IMR-90 (cell line): ENCODE data around the gene CTBP2. TPM values are rescaled to one million over a fixed set of nuclear protein-coding genes. Genes with fewer than 3 reads are reported as not detected.

Experiments
- ATAC-seq: fragments of 200-7000 bp; cut with Tn5 transposase; 2 replicates; pipeline ENCODE4 v1.9.1; 2020; ENCODE audit warnings: low read depth, mild to moderate bottlenecking, moderate library complexity
- BruUV-seq: library from RNA; stranded (reverse); fragments of 400-500 nt; replicated peaks from 2 replicates; lab custom pipeline; 2021; lab: Mats Ljungman, UMichigan
- CTCF ChIA-PET: fragments of 300-600 bp; formaldehyde crosslinking; extraction: SDS; loops from one replicate; lab custom pipeline; 2021; ENCODE audit warnings: antibody characterized with exemption; lab: Yijun Ruan, JAX
- POLR2A ChIA-PET: fragments of 300-600 bp; sonication (Branson Sonifier 250); formaldehyde crosslinking; loops from one replicate; lab custom pipeline; 2022; ENCODE audit warnings: antibody characterized with exemption; ENCODE audit not compliant: unreplicated experiment; lab: Charles Lee
- DNase-seq: peaks from one replicate; pipeline ENCODE4 v3.0.0; 2013
- H2AFZ ChIP-seq: replicated peaks from 2 replicates; pipeline ENCODE3; 2013; ENCODE audit warnings: low read length, mild to moderate bottlenecking; ENCODE audit not compliant: poor library complexity
- H2AK5ac ChIP-seq: 2 replicates; pipeline ENCODE4 v1.6.1; 2013; ENCODE audit warnings: low read depth, low read length, inconsistent platforms
- H2AK9ac ChIP-seq: replicated peaks from 2 replicates; pipeline ENCODE3; 2013; ENCODE audit warnings: mild to moderate bottlenecking, low read depth, low read length, moderate library complexity; ENCODE audit not compliant: poor library complexity
- H2BK120ac ChIP-seq: 2 replicates; pipeline ENCODE4 v1.6.1; 2013; ENCODE audit warnings: low read depth, low read length, inconsistent platforms
- H2BK15ac ChIP-seq: 3 replicates; pipeline ENCODE4 v1.6.1; 2013; ENCODE audit warnings: low read depth, low read length, inconsistent platforms
- H2BK20ac ChIP-seq: 2 replicates; pipeline ENCODE4 v1.6.1; 2013; ENCODE audit warnings: low read depth, mild to moderate bottlenecking, inconsistent platforms, low read length, moderate library complexity
- H2BK5ac ChIP-seq: 2 replicates; pipeline ENCODE4 v1.6.1; 2013; ENCODE audit warnings: mild to moderate bottlenecking, low read depth, low read length, inconsistent platforms; ENCODE audit not compliant: poor library complexity, severe bottlenecking
- H3K14ac ChIP-seq: replicated peaks from 2 replicates; pipeline ENCODE4 v1.6.1; 2013; ENCODE audit warnings: low read depth, low read length, inconsistent platforms
- H3K18ac ChIP-seq: 2 replicates; pipeline ENCODE4 v1.6.1; 2013; ENCODE audit warnings: low read depth, low read length, control low read depth
- H3K23ac ChIP-seq: 2 replicates; pipeline ENCODE4 v1.6.1; 2013; ENCODE audit warnings: low read depth, low read length, inconsistent platforms
- H3K27ac ChIP-seq: 2 replicates; pipeline ENCODE4 v1.5.1; 2013; ENCODE audit warnings: mild to moderate bottlenecking, control low read depth, low read length; ENCODE audit not compliant: insufficient read depth
- H3K27me3 ChIP-seq: 2 replicates; pipeline ENCODE4 v1.6.1; 2013; ENCODE audit warnings: low read length; ENCODE audit not compliant: control insufficient read depth, insufficient read depth
- H3K36me3 ChIP-seq: 2 replicates; pipeline ENCODE4 v1.6.1; 2013; ENCODE audit warnings: low read length, mixed read lengths; ENCODE audit not compliant: control insufficient read depth, insufficient read depth
- H3K4ac ChIP-seq: 2 replicates; pipeline ENCODE4 v1.6.1; 2013; ENCODE audit warnings: low read depth, low read length, inconsistent platforms
- H3K4me1 ChIP-seq: 2 replicates; pipeline ENCODE4 v1.6.1; 2013; ENCODE audit warnings: low read length, mixed read lengths; ENCODE audit not compliant: control insufficient read depth, insufficient read depth
- H3K4me2 ChIP-seq: 2 replicates; pipeline ENCODE4 v1.6.1; 2013; ENCODE audit warnings: low read depth, mild to moderate bottlenecking, control low read depth, low read length, moderate library complexity
- H3K4me3 ChIP-seq: 2 replicates; pipeline ENCODE4 v1.5.1; 2013; ENCODE audit warnings: low read depth, mild to moderate bottlenecking, control low read depth, low read length, moderate library complexity; ENCODE audit not compliant: insufficient read depth
- H3K56ac ChIP-seq: 2 replicates; pipeline ENCODE4 v1.6.1; 2013; ENCODE audit warnings: low read length, inconsistent platforms; ENCODE audit not compliant: insufficient read depth; ENCODE audit errors: extremely low read depth
- H3K79me1 ChIP-seq, 2 experiments: 2 replicates each; pipeline ENCODE4 v1.6.1; 2013; ENCODE audit warnings: low read length in 2 of 2, inconsistent platforms in 1 of 2, low read depth in 1 of 2
- H3K9ac ChIP-seq: 2 replicates; pipeline ENCODE4 v1.6.1; 2013; ENCODE audit warnings: low read depth, low read length, control low read depth
- H3K9me1 ChIP-seq: 2 replicates; pipeline ENCODE4 v1.6.1; 2013; ENCODE audit warnings: low read length, inconsistent platforms; ENCODE audit not compliant: insufficient read depth
- H3K9me3 ChIP-seq: 2 replicates; pipeline ENCODE4 v1.6.1; 2013; ENCODE audit warnings: low read length; ENCODE audit not compliant: control insufficient read depth, insufficient read depth
- H4K20me1 ChIP-seq: 2 replicates; pipeline ENCODE4 v1.6.1; 2013; ENCODE audit warnings: low read length, inconsistent platforms; ENCODE audit not compliant: insufficient read depth
- H4K5ac ChIP-seq: 2 replicates; pipeline ENCODE4 v1.6.1; 2013; ENCODE audit warnings: mild to moderate bottlenecking, low read depth, low read length, control low read depth
- H4K8ac ChIP-seq, 2 experiments: 2 replicates each; pipeline ENCODE4 v1.6.1; 2013; ENCODE audit warnings: low read depth in 2 of 2, low read length in 2 of 2, control low read depth in 1 of 2, inconsistent platforms in 1 of 2
- H4K91ac ChIP-seq: 2 replicates; pipeline ENCODE4 v1.6.1; 2013; ENCODE audit warnings: low read depth, low read length, inconsistent platforms; ENCODE audit not compliant: insufficient read depth
- BHLHE40 ChIP-seq: fragments of 150-350 bp; IDR thresholded peaks from 2 replicates; pipeline ENCODE4 v1.6.1; 2016; ENCODE audit warnings: mild to moderate bottlenecking, low read depth, low read length
- CHD1 ChIP-seq: IDR thresholded peaks from 2 replicates; pipeline ENCODE4 v1.6.1; 2012; ENCODE audit warnings: low read depth, low read length, improper control_type of control experiment
- FOS ChIP-seq: fragments of 150-350 bp; IDR thresholded peaks from 2 replicates; pipeline ENCODE4 v1.6.1; 2016; ENCODE audit warnings: low read depth, low read length
- MAFK ChIP-seq: IDR thresholded peaks from 2 replicates; pipeline ENCODE4 v1.6.1; 2012; ENCODE audit warnings: low read depth, low read length, improper control_type of control experiment
- RFX5 ChIP-seq: IDR thresholded peaks from 2 replicates; pipeline ENCODE4 v1.8.0; 2012; ENCODE audit warnings: low read depth, mild to moderate bottlenecking, low read length, moderate library complexity
- SMC3 ChIP-seq: fragments of 150-350 bp; IDR thresholded peaks from 2 replicates; pipeline ENCODE4 v1.6.1; 2016; ENCODE audit warnings: low read depth, mild to moderate bottlenecking, antibody characterized with exemption, low read length, moderate library complexity
- WGBS, 2 experiments: methylation state at CpG; one replicate each; pipeline versions ENCODE4 v1.1.5 to v1.1.7; 2013; ENCODE audit warnings: missing lambda C conversion rate in 2 of 2; ENCODE audit not compliant: insufficient read length in 1 of 2; ENCODE audit errors: extremely low coverage in 2 of 2; 5-methylcytosine and 5-hydroxymethylcytosine counted together
- dilution Hi-C: fragments of 300-500 bp; cut with HindIII; formaldehyde crosslinking; loops from one replicate; pipeline ENCODE4 v1.14.3; 2018; ENCODE audit warnings: low sequenced_read_pairs; ENCODE audit not compliant: unreplicated experiment
- in situ Hi-C: fragments of 300-500 bp; cut with MboI; formaldehyde crosslinking; loops from 3 replicates; pipeline ENCODE4 v1.14.3; 2019; ENCODE audit warnings: low sequenced_read_pairs, inconsistent platforms, mixed read lengths
- intact Hi-C: fragments of 100-400 bp; cut with micrococcal nuclease; formaldehyde crosslinking; loops from 2 replicates; pipeline ENCODE4 v1.10.0; 2022
- polyA plus RNA-seq, 3 experiments: library from polyadenylated mRNA; depleted of rRNA; stranded (reverse); fragments of >200 nt; gene quantifications; 2 replicates each; pipeline ENCODE4 v1.2.3, GENCODE V29; 2012; ENCODE audit warnings: low replicate concordance in 1 of 3
- total RNA-seq: library from RNA; depleted of rRNA; stranded (reverse); fragments of >200 nt; gene quantifications from 2 replicates; pipeline ENCODE4 v1.2.3, GENCODE V29; 2012
- TF ChIP-seq, protein P1 (sequence below): conservative IDR thresholded peaks from 2 replicates; pipeline ENCODE4 v1.5.1; 2012; ENCODE audit warnings: mild to moderate bottlenecking, low read depth, low read length, improper control_type of control experiment

Gene CTBP2
- total and polyA plus RNA-seq, 2 of the 4 experiments (the other 2 are of a cell fraction) = 81.0 to 86.6 TPM

DNA sequence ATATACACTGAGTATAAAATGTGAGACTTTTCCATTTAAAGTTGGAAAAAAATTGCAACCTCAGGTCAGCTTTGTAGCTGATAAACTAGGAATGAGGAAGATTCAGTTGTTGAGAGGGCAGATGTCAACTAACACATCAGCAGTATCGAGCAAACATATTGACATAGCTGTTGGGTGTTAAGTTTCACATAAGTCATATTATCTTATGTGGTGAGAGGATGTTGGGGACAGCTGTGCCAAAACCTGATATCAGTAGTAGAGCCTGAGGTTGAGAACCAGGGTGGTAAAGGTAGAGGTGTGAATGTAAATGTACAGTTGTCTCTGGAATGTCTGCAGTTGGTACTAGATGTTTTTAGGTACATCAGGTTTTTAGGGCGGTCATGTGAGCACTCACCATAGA lies 213.4 kb downstream of the CTBP2 start:
- Histone ChIP-seq H3K4me2 (no peak overlapping the region), H3K9ac (no peak overlapping the region), H3K9me3 (no peaks in the 10 kb centered on the region), H3K23ac (peak overlapping the region; percentile 39; the same call in 1 of the 2 replicates), H4K20me1 (peaks cover 68% of the 10 kb centered on the region), H3K36me3 (peaks cover 14% of the 10 kb centered on the region), H3K27ac (no peak overlapping the region), H3K9me1 (peaks cover 24% of the 10 kb centered on the region), H3K4me1 (peaks cover 22% of the 10 kb centered on the region), H2AK9ac (no peak overlapping the region), H2BK15ac (peak overlapping the region; percentile 91; the same call in 1 of the 3 replicates), H3K27me3 (no peaks in the 10 kb centered on the region), H3K18ac (no peak overlapping the region), H2BK5ac (peak overlapping the region; percentile 43), H3K4me3 (no peak overlapping the region), H2BK120ac (no peak overlapping the region), H3K14ac (peak overlapping the region; percentile 82), H2AK5ac (no peak overlapping the region), H4K91ac (0 out of 2 replicates have a peak overlapping the region, but pooled peaks have one; percentile 28), H3K4ac (0 out of 2 replicates have a peak overlapping the region, but pooled peaks have one; percentile 40), H4K8ac (peak overlapping the region in 1 of 2 experiments; percentile 44; a peak in 1 of 4 replicates), H2AFZ (no peak overlapping the region), H4K5ac (no peak overlapping the region), H2BK20ac (peak overlapping the region; percentile 65), H3K56ac (no peak overlapping the region), H3K79me1 (peaks cover 23 to 78% of the 10 kb centered on the region in 2 experiments)
- no TSS peak for BruUV-seq
- ATAC-seq = no peak
- no peak for DNase-seq
- dilution Hi-C loops (no loop called here), in situ Hi-C loops (no loop called here), intact Hi-C loops (no loop called here)
- ChIA-PET POLR2A (interaction anchor here (0.6 kb wide), 1 partner anchor 10 kb away, joined by 5 read pairs; no protein-coding TSS in a partner anchor), CTCF (no interaction called here)
- no CpG with 5 or more reads among the region's 2 CpGs for WGBS, 2 experiments
- TF ChIP-seq BHLHE40 (no peak), FOS (no peak), MAFK (no peak), RFX5 (no peak), CHD1 (no peak), SMC3 (no peak)
- TF ChIP-seq, protein P1, sequence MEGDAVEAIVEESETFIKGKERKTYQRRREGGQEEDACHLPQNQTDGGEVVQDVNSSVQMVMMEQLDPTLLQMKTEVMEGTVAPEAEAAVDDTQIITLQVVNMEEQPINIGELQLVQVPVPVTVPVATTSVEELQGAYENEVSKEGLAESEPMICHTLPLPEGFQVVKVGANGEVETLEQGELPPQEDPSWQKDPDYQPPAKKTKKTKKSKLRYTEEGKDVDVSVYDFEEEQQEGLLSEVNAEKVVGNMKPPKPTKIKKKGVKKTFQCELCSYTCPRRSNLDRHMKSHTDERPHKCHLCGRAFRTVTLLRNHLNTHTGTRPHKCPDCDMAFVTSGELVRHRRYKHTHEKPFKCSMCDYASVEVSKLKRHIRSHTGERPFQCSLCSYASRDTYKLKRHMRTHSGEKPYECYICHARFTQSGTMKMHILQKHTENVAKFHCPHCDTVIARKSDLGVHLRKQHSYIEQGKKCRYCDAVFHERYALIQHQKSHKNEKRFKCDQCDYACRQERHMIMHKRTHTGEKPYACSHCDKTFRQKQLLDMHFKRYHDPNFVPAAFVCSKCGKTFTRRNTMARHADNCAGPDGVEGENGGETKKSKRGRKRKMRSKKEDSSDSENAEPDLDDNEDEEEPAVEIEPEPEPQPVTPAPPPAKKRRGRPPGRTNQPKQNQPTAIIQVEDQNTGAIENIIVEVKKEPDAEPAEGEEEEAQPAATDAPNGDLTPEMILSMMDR = no peak
